ENCODE data around the gene HTR3A. TPM values are rescaled to one million over a fixed set of nuclear protein-coding genes. Genes with fewer than 3 reads are reported as not detected.
A peak's percentile ranks its signal among the peaks of the same experiment; 100 is the strongest.

HTR3A gene
- total and polyA plus RNA-seq, 2 donors (not counting 1 experiment from before 2014, with no cell fraction given): not detected

DNA sequence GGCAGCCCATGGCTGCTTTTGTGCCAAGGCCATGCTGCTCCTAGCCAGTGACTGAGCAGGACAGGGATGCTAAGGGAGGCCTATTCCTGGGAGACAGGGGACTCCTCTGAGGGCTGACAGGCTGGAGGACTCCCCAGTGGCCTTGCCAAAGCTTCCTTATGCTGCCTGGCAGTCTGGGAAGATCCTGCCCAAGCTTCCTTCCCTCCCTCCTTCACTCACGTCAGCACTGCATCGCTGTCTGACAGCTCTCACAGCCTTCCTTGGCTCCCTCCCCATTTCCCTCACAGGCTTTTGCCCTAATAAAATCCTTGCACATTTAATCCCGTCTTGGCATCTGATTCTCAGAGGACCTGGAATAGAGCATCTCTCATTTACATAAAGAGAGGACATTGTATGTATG lies 26.5 kb downstream of the HTR3A start:
- TF ChIP-seq EZH2 (IDR thresholded peaks at IDR 0.05; ENCODE audit: low read length, missing control alignments): no peak
- TF ChIP-seq, protein P1, sequence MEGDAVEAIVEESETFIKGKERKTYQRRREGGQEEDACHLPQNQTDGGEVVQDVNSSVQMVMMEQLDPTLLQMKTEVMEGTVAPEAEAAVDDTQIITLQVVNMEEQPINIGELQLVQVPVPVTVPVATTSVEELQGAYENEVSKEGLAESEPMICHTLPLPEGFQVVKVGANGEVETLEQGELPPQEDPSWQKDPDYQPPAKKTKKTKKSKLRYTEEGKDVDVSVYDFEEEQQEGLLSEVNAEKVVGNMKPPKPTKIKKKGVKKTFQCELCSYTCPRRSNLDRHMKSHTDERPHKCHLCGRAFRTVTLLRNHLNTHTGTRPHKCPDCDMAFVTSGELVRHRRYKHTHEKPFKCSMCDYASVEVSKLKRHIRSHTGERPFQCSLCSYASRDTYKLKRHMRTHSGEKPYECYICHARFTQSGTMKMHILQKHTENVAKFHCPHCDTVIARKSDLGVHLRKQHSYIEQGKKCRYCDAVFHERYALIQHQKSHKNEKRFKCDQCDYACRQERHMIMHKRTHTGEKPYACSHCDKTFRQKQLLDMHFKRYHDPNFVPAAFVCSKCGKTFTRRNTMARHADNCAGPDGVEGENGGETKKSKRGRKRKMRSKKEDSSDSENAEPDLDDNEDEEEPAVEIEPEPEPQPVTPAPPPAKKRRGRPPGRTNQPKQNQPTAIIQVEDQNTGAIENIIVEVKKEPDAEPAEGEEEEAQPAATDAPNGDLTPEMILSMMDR (conservative IDR thresholded peaks at IDR 0.05 in 1 of 2, IDR thresholded peaks at IDR 0.05 in 1 of 2; ENCODE audit: low read depth in 1 of 2, low read length in 2 of 2): no peak

DNA sequence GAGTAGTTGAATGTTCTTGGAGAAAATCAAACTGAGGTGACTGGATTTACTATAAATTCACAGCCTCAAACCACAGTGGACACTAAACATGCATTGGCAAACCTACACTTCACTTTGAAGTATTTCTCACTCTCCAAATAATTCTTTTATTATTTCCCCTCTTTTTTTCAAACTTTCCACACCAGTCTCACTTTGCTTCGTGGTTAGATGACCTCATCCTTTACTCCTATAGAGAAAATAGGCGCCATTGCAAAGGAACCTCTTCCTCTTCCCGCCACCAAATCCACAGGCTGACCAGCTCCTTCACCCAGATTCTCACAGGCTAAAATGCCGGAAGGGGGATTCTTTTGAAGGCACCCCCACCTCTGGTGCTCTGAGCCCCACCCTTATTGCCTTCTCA lies 33.4 kb downstream of the HTR3A start:
- TF ChIP-seq, protein P1 (conservative IDR thresholded peaks at IDR 0.05 in 1 of 2, IDR thresholded peaks at IDR 0.05 in 1 of 2; ENCODE audit: low read depth in 1 of 2, low read length in 2 of 2): no peak
- TF ChIP-seq EZH2 (IDR thresholded peaks at IDR 0.05; ENCODE audit: low read length, missing control alignments): no peak
- H4K20me1 ChIP-seq (ENCODE audit: control insufficient read depth, extremely low read depth, insufficient read depth, low read length): no peaks in the 10 kb centered on the region
- H3K9ac ChIP-seq (ENCODE audit: insufficient read depth, low read length): no peak overlapping the region
- no peaks in the 10 kb centered on the region for H3K9me3 ChIP-seq (ENCODE audit: control insufficient read depth, insufficient read depth, low read depth, low read length)
- no peaks in the 10 kb centered on the region for H3K27me3 ChIP-seq (ENCODE audit: control insufficient read depth, insufficient read depth, low read length)
- H2AFZ ChIP-seq (ENCODE audit: low read length): no peak overlapping the region
- H3K4me1 ChIP-seq (ENCODE audit: control insufficient read depth, extremely low read depth, insufficient read depth, low read length): no peaks in the 10 kb centered on the region
- no peak for DNase-seq (ENCODE audit: low read depth in 2 of 2)
- H3K4me3 ChIP-seq (replicated peaks in 1 of 4; ENCODE audit: control extremely low read depth in 1 of 4, insufficient read depth in 1 of 4, low read depth in 3 of 4, low read length in 4 of 4): no peak overlapping the region
- H3K79me2 ChIP-seq (ENCODE audit: control insufficient read depth, insufficient read depth, low read length): no peaks in the 10 kb centered on the region
- H3K4me2 ChIP-seq (ENCODE audit: extremely low read depth, insufficient read depth, low read length): no peak overlapping the region
- no peak overlapping the region for H3K27ac ChIP-seq (ENCODE audit: insufficient read depth, low read length)
- H3K36me3 ChIP-seq (ENCODE audit: control insufficient read depth, insufficient read depth, low read length): no peaks in the 10 kb centered on the region

More for the DNA sequence above, 26.5 kb downstream of the HTR3A start:
- H3K4me3 ChIP-seq (replicated peaks in 1 of 4; ENCODE audit: control extremely low read depth in 1 of 4, insufficient read depth in 1 of 4, low read depth in 3 of 4, low read length in 4 of 4): no peak overlapping the region
- no peaks in the 10 kb centered on the region for H4K20me1 ChIP-seq (ENCODE audit: control insufficient read depth, extremely low read depth, insufficient read depth, low read length)
- peak in 1 of 2 donors; percentile 33 for DNase-seq (ENCODE audit: low read depth in 2 of 2)
- H3K79me2 ChIP-seq (ENCODE audit: control insufficient read depth, insufficient read depth, low read length): no peaks in the 10 kb centered on the region
- H2AFZ ChIP-seq (ENCODE audit: low read length): no peak overlapping the region
- H3K9ac ChIP-seq (ENCODE audit: insufficient read depth, low read length): no peak overlapping the region
- H3K27ac ChIP-seq (ENCODE audit: insufficient read depth, low read length): no peak overlapping the region
- H3K36me3 ChIP-seq (ENCODE audit: control insufficient read depth, insufficient read depth, low read length): no peaks in the 10 kb centered on the region
- no peaks in the 10 kb centered on the region for H3K9me3 ChIP-seq (ENCODE audit: control insufficient read depth, insufficient read depth, low read depth, low read length)
- no peaks in the 10 kb centered on the region for H3K4me1 ChIP-seq (ENCODE audit: control insufficient read depth, extremely low read depth, insufficient read depth, low read length)
- H3K27me3 ChIP-seq (ENCODE audit: control insufficient read depth, insufficient read depth, low read length): no peaks in the 10 kb centered on the region
- H3K4me2 ChIP-seq (ENCODE audit: extremely low read depth, insufficient read depth, low read length): no peak overlapping the region

DNA sequence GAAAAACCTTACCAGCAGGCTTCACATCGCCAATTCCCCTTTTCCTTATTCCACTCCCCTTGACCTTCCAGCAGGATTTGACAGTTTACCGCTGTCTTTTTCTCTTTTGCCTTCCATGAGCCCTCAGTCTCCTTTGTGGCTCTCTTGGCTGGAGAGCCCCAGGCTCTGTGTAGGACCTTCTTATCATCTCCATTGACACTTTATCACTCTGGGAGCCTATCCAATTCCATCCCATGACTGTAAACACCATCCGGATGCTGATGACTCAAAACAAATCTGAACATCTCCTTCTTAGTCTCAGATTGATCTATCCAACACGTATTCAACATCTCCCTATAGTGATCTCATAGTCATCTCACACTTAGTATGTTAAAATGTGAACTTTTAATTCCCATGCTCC lies 36.0 kb downstream of the HTR3A start:
- Histone ChIP-seq H3K79me2 (ENCODE audit: control insufficient read depth, insufficient read depth, low read length) (no peaks in the 10 kb centered on the region), H3K4me3 (replicated peaks in 1 of 4; ENCODE audit: control extremely low read depth in 1 of 4, insufficient read depth in 1 of 4, low read depth in 3 of 4, low read length in 4 of 4) (no peak overlapping the region), H3K4me1 (ENCODE audit: control insufficient read depth, extremely low read depth, insufficient read depth, low read length) (no peaks in the 10 kb centered on the region), H3K9ac (ENCODE audit: insufficient read depth, low read length) (no peak overlapping the region), H3K36me3 (ENCODE audit: control insufficient read depth, insufficient read depth, low read length) (no peaks in the 10 kb centered on the region), H4K20me1 (ENCODE audit: control insufficient read depth, extremely low read depth, insufficient read depth, low read length) (no peaks in the 10 kb centered on the region), H3K9me3 (ENCODE audit: control insufficient read depth, insufficient read depth, low read depth, low read length) (no peaks in the 10 kb centered on the region), H3K27ac (ENCODE audit: insufficient read depth, low read length) (no peak overlapping the region), H3K4me2 (ENCODE audit: extremely low read depth, insufficient read depth, low read length) (no peak overlapping the region), H2AFZ (ENCODE audit: low read length) (no peak overlapping the region), H3K27me3 (ENCODE audit: control insufficient read depth, insufficient read depth, low read length) (no peaks in the 10 kb centered on the region)
- TF ChIP-seq, protein P1 (conservative IDR thresholded peaks at IDR 0.05 in 1 of 2, IDR thresholded peaks at IDR 0.05 in 1 of 2; ENCODE audit: low read depth in 1 of 2, low read length in 2 of 2): no peak
- TF ChIP-seq EZH2 (IDR thresholded peaks at IDR 0.05; ENCODE audit: low read length, missing control alignments): no peak
- DNase-seq (ENCODE audit: low read depth in 2 of 2): no peak
